GM12873 (cell line): ENCODE data around the gene SAMD15.

Source experiments
- CTCF ChIP-seq: IDR thresholded peaks from 2 replicates; pipeline ENCODE4 v1.5.1; 2012; ENCODE audit warnings: low read depth, mild to moderate bottlenecking, moderate library complexity, low read length, control low read depth; ENCODE audit not compliant: insufficient read depth; ENCODE audit errors: missing control alignments

SAMD15 gene

GRCh38 chr14:77342726-77343397 lies 34.3 kb upstream of the SAMD15 start:
- TF ChIP-seq CTCF = no peak

GRCh38 chr14:77343662-77344061 lies 33.5 kb upstream of the SAMD15 start:
- no peak for TF ChIP-seq CTCF

GRCh38 chr14:77344377-77344996 lies 32.7 kb upstream of the SAMD15 start:
- no peak for TF ChIP-seq CTCF

GRCh38 chr14:77346495-77346894 lies 30.7 kb upstream of the SAMD15 start:
- TF ChIP-seq CTCF = no peak

- TF ChIP-seq CTCF = no peak
Measured at GRCh38 chr14:77347751-77348150, 29.4 kb upstream of the SAMD15 start.

- TF ChIP-seq CTCF = no peak
Measured at GRCh38 chr14:77353469-77354141, 23.6 kb upstream of the SAMD15 start.

GRCh38 chr14:77355811-77356210 lies 21.4 kb upstream of the SAMD15 start:
- TF ChIP-seq CTCF = no peak
